ENCODE results near the gene FRS2.
A peak's percentile ranks its signal among the peaks of the same experiment; 100 is the strongest.

FRS2 gene

GRCh38 chr12:69575346-69575745 is 105.2 kb downstream of the FRS2 start:
- TF ChIP-seq, protein P1, sequence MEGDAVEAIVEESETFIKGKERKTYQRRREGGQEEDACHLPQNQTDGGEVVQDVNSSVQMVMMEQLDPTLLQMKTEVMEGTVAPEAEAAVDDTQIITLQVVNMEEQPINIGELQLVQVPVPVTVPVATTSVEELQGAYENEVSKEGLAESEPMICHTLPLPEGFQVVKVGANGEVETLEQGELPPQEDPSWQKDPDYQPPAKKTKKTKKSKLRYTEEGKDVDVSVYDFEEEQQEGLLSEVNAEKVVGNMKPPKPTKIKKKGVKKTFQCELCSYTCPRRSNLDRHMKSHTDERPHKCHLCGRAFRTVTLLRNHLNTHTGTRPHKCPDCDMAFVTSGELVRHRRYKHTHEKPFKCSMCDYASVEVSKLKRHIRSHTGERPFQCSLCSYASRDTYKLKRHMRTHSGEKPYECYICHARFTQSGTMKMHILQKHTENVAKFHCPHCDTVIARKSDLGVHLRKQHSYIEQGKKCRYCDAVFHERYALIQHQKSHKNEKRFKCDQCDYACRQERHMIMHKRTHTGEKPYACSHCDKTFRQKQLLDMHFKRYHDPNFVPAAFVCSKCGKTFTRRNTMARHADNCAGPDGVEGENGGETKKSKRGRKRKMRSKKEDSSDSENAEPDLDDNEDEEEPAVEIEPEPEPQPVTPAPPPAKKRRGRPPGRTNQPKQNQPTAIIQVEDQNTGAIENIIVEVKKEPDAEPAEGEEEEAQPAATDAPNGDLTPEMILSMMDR (IDR thresholded peaks at IDR 0.05; ENCODE audit: extremely low read depth, insufficient read depth, missing control alignments) = no peak

DNA sequence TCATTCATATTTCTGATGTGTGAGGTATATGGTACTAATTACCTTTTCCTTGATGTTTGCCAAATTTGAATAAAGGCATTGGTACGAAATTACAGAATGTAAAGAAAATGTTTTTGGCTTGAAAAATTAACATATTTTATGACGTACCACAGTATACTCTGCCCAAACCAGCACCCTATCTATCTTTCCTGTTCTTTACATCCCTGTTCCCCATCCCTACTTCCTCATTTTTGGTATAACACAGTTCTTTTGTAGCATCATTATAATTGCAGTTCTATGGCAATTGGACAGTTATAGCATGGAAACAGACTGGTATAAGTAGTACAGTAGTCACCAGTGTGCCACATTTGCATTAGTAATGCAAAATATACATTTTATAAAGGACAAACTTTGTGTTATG is 108.1 kb downstream of the FRS2 start:
- TF ChIP-seq, protein P1 (IDR thresholded peaks at IDR 0.05; ENCODE audit: extremely low read depth, insufficient read depth, missing control alignments) = no peak
- no peak for DNase-seq (ENCODE audit: low spot score)
- in situ Hi-C loops (cut with MboI; ENCODE audit: low pct_unique_long_range_greater_than_20kb, low sequenced_read_pairs, unreplicated experiment) = loop anchor here (25.0 kb wide), 1 partner anchor 191 kb away; no protein-coding TSS in a partner anchor

More at GRCh38 chr12:69575346-69575745, 105.2 kb downstream of the FRS2 start:
- in situ Hi-C loops (cut with MboI; ENCODE audit: low pct_unique_long_range_greater_than_20kb, low sequenced_read_pairs, unreplicated experiment) = loop anchor here (25.0 kb wide), 1 partner anchor 188 kb away; no protein-coding TSS in a partner anchor
- no peak for DNase-seq (ENCODE audit: low spot score)

DNA sequence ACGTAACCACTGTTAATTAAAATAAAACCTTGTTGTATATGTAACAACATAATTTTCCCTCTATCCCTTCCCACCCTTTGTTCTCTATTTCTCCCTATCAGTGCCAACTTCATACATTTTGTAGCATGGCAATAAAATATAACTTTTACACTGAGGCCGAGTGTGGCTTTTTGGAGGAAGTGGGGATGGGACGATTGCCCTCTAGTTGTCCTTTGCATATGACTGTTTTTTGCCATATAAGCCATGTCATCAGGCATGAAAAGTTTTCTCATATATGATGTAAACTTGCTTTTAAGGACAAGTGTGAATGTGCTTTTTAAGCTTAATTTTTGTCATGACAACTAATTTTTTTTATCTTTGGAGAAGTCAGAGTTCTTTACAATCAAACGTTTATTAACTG is 108.8 kb downstream of the FRS2 start:
- TF ChIP-seq, protein P1 (IDR thresholded peaks at IDR 0.05; ENCODE audit: extremely low read depth, insufficient read depth, missing control alignments) = no peak
- DNase-seq (ENCODE audit: low spot score) = no peak
- in situ Hi-C loops (cut with MboI; ENCODE audit: low pct_unique_long_range_greater_than_20kb, low sequenced_read_pairs, unreplicated experiment) = loop anchor here (25.0 kb wide), 1 partner anchor 192 kb away; no protein-coding TSS in a partner anchor

DNA sequence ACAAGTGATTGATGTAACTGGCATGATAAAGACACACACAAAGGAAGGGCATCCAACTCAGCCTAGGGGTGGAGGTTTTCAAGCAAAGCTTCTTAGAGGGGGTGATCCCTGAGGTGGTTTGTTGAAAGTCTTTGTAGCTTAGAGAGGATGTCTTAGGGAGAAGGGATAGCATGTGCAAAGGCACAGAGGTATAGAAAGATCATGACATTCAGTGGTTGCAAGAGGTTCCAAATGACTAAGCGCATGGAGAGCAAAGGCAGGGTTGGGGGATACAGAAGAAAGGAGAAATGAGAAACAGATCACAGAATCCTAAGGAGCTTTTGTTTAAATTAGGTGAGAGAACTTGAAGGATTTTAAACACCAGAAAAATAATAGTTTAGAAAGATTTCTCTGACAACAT is 109.9 kb downstream of the FRS2 start:
- no peak for DNase-seq (ENCODE audit: low spot score)
- TF ChIP-seq, protein P1 (IDR thresholded peaks at IDR 0.05; ENCODE audit: extremely low read depth, insufficient read depth, missing control alignments) = no peak
- in situ Hi-C loops (cut with MboI; ENCODE audit: low pct_unique_long_range_greater_than_20kb, low sequenced_read_pairs, unreplicated experiment) = loop anchor here (25.0 kb wide), 1 partner anchor 193 kb away; no protein-coding TSS in a partner anchor

- TF ChIP-seq, protein P1 (IDR thresholded peaks at IDR 0.05; ENCODE audit: extremely low read depth, insufficient read depth, missing control alignments) = no peak
- no peak for DNase-seq (ENCODE audit: low spot score)
- in situ Hi-C loops (cut with MboI; ENCODE audit: low pct_unique_long_range_greater_than_20kb, low sequenced_read_pairs, unreplicated experiment) = loop anchor here (25.0 kb wide), 1 partner anchor 196 kb away; no protein-coding TSS in a partner anchor
These were observed 113.0 kb downstream of the FRS2 start for GRCh38 chr12:69583203-69583602.

DNA sequence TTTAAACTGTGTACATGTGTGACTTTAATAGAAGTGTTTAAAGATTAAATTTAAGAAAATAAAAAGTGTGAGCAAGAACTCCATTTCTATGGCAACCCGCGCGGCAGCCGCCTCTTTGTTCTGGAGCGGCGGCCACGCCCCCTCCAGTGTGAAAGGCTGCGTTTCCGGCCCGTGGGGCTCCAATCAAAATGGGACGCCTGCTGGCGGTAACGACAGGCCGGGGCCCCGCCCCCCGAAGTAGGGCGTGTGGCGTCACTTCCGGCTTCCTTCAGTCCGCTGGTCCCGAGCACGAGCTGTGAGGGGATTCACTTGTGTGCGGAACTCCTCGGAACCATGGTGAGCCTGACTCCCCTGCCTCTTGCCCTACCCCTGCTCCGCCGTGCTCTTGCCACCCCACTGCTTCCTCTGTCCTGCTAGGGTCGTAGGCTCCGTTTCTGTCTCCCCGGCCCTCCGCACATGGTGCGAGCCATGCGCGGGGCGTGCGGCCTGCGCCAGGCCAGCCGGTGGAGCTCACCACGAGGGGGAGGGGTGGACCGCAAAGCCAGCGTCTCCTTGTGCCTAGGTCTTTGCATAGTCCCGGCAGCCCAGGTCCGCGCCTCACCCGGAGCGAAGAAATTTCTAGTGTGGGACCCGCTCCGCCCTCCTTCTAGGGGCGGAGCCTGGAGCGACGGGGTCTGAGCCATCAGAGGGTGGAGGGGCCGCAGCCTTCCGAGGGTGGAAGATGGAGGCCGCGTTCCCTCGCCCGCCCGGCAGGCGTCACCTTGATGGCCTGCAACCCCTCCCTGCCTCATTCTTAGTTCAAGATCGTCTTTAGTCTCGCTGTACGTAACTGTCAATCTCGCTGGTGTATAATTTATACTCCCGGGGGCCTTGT is 115.2 kb downstream of the FRS2 start, which contains the start of gene CCT2:
Gene CCT2 (plus strand): TSS at position 271 of the 874 bp plus-strand sequence. CDS start 63 bp downstream, at position 334.
- peak; percentile 94 for DNase-seq (ENCODE audit: low spot score)
- in situ Hi-C loops (cut with MboI; ENCODE audit: low pct_unique_long_range_greater_than_20kb, low sequenced_read_pairs, unreplicated experiment) = loop anchor here (25.0 kb wide), 1 partner anchor 198 kb away; no protein-coding TSS in a partner anchor

More for the DNA sequence above, 115.2 kb downstream of the FRS2 start, which contains the start of gene CCT2:
- TF ChIP-seq, protein P1 (IDR thresholded peaks at IDR 0.05; ENCODE audit: extremely low read depth, insufficient read depth, missing control alignments) = peak; percentile 38

Data from GM13977 (cell line).